Activated naive CD8-positive, alpha-beta T cell treated with anti-CD3 and anti-CD28 coated beads, Interleukin-2, amount 10 ng/mL, durations not matched to agents 7 days and 5 days (primary cell): ENCODE measurements around the gene DIPK1B. TPM values are rescaled to one million over a fixed set of nuclear protein-coding genes. Genes with fewer than 3 reads are reported as not detected.
"Not testable (repeated sequence)": the region's sequence is repeated elsewhere in the genome, so short reads cannot be mapped to it uniquely, and the experiment has no call there.

Source experiments
- ATAC-seq: fragments of 150-1000 bp; cut with Tn5 transposase; one replicate; pipeline ENCODE4 v1.10.0; 2021; ENCODE audit warnings: low read depth, moderate library complexity
- POLR2A ChIA-PET: fragments of 350-600 bp; sonication (Branson Sonifier 250); formaldehyde crosslinking; loops from one replicate; lab custom pipeline; 2021; ENCODE audit warnings: antibody characterized with exemption; lab: Charles Lee
- DNase-seq: peaks from one replicate; pipeline ENCODE4 v3.0.0; 2021
- H3K27ac Mint-ChIP-seq: one replicate; pipeline ENCODE4 v1.8.0; 2022; ENCODE audit warnings: mild to moderate bottlenecking, mixed read lengths
- H3K27me3 Mint-ChIP-seq: one replicate; pipeline ENCODE4 v1.8.0; 2022; ENCODE audit warnings: mild to moderate bottlenecking, moderate library complexity, mixed read lengths
- H3K36me3 Mint-ChIP-seq: one replicate; pipeline ENCODE4 v1.8.0; 2021; ENCODE audit warnings: mild to moderate bottlenecking, mixed read lengths
- H3K4me1 Mint-ChIP-seq: one replicate; pipeline ENCODE4 v1.8.0; 2021; ENCODE audit warnings: mixed read lengths
- H3K4me3 Mint-ChIP-seq: one replicate; pipeline ENCODE4 v1.8.0; 2022; ENCODE audit warnings: mild to moderate bottlenecking, moderate library complexity, mixed read lengths
- H3K9me3 Mint-ChIP-seq: one replicate; pipeline ENCODE4 v1.8.0; 2021; ENCODE audit warnings: mixed read lengths
- total RNA-seq, 2 experiments: library from RNA; stranded (reverse); gene quantifications; one replicate each; pipeline ENCODE4 v1.2.3, GENCODE V29; 2021

Gene DIPK1B
- total RNA-seq, 2 experiments from 2014 or later = 0.11 TPM; not detected in 1

DNA sequence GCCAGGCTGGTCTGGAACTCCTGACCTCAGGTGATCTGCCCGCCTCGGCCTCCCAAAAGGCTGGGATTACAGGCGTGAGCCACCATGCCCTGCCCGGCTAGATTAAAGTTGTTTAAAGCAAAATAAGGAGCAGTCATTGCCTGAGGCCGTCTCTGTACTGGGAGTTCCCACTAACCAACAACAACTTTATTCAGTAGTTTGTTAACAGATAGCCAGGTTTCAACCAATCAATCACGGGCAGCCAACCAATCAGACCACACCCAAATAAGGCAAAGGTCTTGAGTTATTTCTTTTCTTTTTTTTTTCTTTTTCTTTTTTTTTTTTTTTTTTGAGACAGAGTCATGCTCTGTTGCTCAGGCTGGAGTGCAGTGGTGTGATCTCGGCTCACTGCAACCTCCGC is 7.6 kb upstream of the DIPK1B start:
- not testable (repeated sequence) for ATAC-seq, H3K9me3 Mint-ChIP-seq, H3K36me3 Mint-ChIP-seq, H3K27ac Mint-ChIP-seq, H3K4me3 Mint-ChIP-seq, DNase-seq
- POLR2A ChIA-PET = interaction anchor here (0.9 to 2.4 kb wide), 2 partner anchors 23 to 177 kb away, joined by 3 to 9 read pairs; no protein-coding TSS in a partner anchor
- Mint-ChIP-seq H3K27me3 (peaks cover 13% of the 10 kb centered on the region), H3K4me1 (peaks cover 18% of the 10 kb centered on the region)

DNA sequence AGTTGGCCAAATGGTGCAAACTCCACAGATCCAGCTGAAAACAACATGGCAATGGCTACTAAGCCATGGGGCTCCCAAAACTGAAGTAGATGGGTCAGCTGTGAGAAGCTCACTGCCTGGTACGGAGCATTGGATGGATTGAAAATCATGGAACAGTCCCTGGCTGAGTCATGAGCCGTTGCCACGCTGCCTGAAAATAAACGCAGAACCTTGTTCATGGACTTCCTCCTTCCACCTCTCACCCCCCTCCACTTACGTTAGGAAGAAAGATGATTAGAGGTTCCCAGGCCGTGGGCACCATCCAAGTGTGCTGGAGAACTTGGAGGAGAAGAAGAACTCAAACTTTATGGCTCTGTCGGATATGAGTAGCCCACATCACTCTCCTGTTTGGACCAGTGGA is 6.8 kb upstream of the DIPK1B start:
- H3K9me3 Mint-ChIP-seq = no peaks in the 10 kb centered on the region
- no peak for ATAC-seq
- no peak for DNase-seq
- no peaks in the 10 kb centered on the region for H3K36me3 Mint-ChIP-seq
- H3K27me3 Mint-ChIP-seq = peaks cover 16% of the 10 kb centered on the region
- POLR2A ChIA-PET = interaction anchor here (0.9 to 2.4 kb wide), 2 partner anchors 22 to 176 kb away, joined by 3 to 9 read pairs; no protein-coding TSS in a partner anchor
- no peak overlapping the region for H3K27ac Mint-ChIP-seq
- H3K4me3 Mint-ChIP-seq = no peak overlapping the region
- peaks cover 14% of the 10 kb centered on the region for H3K4me1 Mint-ChIP-seq

DNA sequence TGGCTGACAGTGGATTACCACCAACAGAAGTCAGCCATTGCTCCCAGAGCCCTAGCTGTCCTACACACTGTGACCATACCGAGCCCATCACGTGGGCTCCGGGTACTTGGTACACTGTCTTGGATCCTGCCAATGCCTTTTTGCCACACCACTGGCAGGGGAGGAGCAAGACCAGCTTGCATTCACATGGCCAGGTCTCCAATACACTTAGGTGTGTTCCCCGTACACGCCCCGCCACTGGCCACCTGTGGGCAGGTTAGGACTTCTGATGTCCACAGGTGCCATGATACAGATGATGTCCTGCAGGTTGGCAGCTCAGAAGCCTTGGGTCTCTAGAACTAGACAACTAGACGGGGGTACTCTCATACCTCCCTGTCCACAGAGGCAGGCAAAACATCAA is 5.4 kb upstream of the DIPK1B start:
- Mint-ChIP-seq H3K9me3 (no peaks in the 10 kb centered on the region), H3K4me3 (no peak overlapping the region), H3K4me1 (peaks cover 6% of the 10 kb centered on the region), H3K27me3 (peaks cover 29% of the 10 kb centered on the region), H3K36me3 (no peaks in the 10 kb centered on the region), H3K27ac (no peak overlapping the region)
- no peak for DNase-seq
- POLR2A ChIA-PET = interaction anchor here (1.4 to 2.4 kb wide), 2 partner anchors 21 kb away, joined by 4 to 9 read pairs; no protein-coding TSS in a partner anchor
- ATAC-seq = no peak

DNA sequence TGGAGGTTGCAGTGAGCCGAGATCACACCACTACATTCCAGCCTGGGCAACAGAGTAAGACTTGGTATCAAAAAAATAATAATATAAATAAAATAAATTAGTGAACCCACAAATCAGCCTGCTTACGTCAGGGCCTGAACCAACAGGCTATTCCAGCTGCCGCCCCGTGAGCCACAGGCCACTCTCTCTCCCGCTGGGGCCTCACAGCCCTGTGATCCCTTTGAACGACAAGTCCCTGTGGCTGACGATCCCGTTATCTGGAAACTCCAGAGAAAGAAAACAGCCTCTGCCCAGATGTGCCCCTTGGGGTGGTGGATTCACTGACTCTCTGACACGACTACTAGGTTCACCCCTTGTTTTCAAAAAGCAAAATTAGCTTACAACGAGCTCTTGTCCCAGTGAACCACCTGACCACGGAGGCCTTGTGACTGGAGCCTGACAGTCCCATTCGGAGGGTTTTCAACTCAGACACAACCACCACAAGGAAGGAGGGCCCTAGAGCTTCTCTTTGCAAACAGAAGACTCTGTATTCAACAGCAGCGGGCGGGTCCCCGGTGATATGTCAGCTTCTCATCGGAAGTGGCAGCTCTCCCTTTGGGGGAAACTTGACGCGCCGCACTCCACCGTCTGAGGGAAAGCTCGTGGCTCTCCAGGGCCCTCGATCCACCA is 4.4 kb upstream of the DIPK1B start:
- Mint-ChIP-seq H3K27me3 (peaks cover 29% of the 10 kb centered on the region), H3K27ac (no peak overlapping the region), H3K36me3 (no peaks in the 10 kb centered on the region), H3K9me3 (no peaks in the 10 kb centered on the region), H3K4me1 (peaks cover 6% of the 10 kb centered on the region), H3K4me3 (no peak overlapping the region)
- ATAC-seq (no peak), DNase-seq (no peak)
- POLR2A ChIA-PET = interaction anchor here (1.4 to 1.6 kb wide), 2 partner anchors 19 to 22 kb away, joined by 4 to 8 read pairs; no protein-coding TSS in a partner anchor

DNA sequence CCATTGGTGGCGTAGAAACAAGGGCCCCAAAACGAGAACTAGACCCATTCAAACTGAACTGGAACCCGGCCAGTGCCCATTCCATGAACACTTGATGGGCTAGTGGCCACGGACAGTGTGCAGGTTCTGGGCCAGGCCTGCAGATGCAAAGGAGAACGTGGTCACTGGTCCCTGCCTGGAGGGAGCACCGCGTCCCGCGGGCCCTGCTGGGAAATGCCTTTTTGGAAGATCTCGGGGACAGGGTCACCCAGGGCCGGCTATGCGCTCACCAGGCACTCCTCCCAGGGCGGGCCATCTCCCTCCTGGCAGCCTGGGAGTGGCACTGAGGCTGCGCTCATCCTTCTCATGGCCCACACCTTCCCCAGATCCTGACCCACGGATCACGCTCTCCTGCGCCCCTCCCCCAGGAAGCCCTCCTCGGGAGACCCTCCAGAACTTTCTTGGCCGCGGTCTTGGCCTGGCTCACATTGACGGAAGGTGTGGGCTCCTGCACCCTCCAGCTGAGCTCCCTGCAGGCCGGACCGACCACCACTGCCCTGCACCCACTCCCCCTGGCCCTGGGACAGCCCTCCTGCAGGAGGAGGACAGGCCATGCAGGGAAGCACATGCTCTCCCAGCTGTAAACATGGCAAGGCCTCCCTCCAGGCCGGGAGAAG is 2.8 kb upstream of the DIPK1B start:
- no peak overlapping the region for H3K27ac Mint-ChIP-seq
- H3K4me3 Mint-ChIP-seq = no peak overlapping the region
- no peaks in the 10 kb centered on the region for H3K9me3 Mint-ChIP-seq
- peaks cover 41% of the 10 kb centered on the region for H3K27me3 Mint-ChIP-seq
- ATAC-seq (no peak), DNase-seq (no peak)
- POLR2A ChIA-PET = no interaction called here
- no peaks in the 10 kb centered on the region for H3K36me3 Mint-ChIP-seq
- H3K4me1 Mint-ChIP-seq = no peaks in the 10 kb centered on the region

DNA sequence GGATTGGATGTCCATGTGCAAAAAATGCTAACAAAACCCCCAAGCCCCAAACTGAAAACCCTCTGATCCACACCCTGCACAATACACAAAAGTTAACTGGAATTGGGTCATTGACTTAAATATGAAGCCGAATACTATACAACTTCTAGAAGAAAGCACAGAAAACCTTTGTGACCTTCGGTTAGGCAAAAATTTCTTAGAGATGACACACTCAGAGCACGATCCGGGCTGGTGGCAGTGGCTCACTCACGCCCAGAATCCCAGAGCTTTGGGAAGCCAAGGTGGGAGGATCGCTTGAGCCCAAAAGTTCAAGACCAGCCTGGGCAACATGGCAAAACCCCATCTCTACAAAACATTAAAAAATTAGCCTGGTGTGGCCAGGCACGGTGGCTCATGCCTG is 1.8 kb upstream of the DIPK1B start:
- Mint-ChIP-seq H3K9me3 (no peaks in the 10 kb centered on the region), H3K36me3 (no peaks in the 10 kb centered on the region), H3K4me1 (no peaks in the 10 kb centered on the region), H3K27ac (no peak overlapping the region), H3K4me3 (no peak overlapping the region), H3K27me3 (peaks cover 38% of the 10 kb centered on the region)
- no peak for DNase-seq
- no peak for ATAC-seq
- POLR2A ChIA-PET = interaction anchor here (0.7 kb wide), 2 partner anchors 28 to 326 kb away, joined by 4 to 5 read pairs; no protein-coding TSS in a partner anchor

DNA sequence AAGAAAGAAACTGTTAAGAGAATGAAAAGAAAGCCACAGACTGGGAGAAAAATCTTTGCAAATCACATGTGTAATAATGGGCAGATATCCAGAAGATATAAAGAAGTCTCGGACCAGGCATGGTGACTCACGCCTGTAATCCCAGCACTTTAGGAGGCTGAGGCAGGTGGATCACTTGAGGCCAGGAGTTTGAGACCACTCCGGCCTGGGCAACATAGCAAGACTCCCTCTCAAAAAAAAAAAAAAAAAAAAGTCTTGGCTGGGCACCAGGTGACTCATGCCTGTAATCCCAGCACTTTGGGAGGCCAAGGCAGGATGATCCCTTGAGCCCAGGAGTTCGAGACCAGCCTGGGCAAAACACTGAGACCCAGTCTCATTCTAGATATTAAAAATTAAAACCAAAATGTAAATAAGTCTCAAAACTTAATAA is 1.1 kb upstream of the DIPK1B start:
- POLR2A ChIA-PET = interaction anchor here (0.7 to 6.1 kb wide), 4 partner anchors 9 to 326 kb away, joined by 3 to 46 read pairs (median 4); no protein-coding TSS in a partner anchor
- H3K4me3 Mint-ChIP-seq = peak overlapping the region; percentile 11

DNA sequence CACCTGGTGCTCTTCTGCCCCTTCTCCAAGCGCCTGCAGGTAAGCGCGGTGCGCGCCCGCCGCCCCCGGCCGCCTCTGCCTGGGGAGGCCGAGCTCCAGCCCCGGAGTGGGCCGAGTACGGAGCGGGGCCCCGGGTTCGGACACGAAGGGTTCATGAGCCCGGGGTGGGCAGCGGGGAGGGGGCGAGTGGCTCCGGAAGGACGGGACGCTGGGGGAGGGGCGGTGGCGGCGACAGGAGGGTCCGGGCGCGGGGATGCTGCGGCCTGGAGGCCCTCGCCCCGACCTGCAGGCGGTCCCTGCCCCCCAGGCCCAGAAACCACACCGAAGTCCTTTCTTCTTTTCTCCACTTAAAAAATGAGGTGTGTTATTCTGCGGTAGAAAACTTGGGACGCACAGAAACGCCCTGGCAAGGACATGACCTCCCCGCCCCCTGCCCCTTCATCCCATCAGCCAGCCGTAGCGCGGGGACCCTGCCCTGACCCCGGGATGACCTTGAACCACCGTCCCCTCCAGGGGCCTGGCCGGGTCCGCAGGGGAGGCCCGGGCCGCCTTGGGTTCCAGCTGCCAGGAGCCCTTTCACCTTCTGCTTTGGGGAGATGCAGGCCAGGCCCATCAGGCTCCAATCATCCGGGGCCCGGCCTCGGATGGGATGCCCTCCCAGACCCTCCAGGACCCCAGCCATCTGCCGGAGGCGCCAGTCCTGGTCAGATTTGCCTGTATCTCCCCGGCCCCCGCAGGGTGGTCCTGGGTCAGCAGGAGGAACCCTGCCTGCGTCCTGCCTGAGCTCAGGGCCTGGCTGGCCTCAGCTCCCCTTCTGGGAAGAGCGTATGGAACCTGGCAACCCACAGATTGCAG is 545 bp downstream of the DIPK1B start:
- H3K4me3 Mint-ChIP-seq = no peak overlapping the region

More for the DNA sequence above, 1.1 kb upstream of the DIPK1B start:
- not testable (repeated sequence) for DNase-seq, H3K27ac Mint-ChIP-seq, H3K9me3 Mint-ChIP-seq, H3K36me3 Mint-ChIP-seq, ATAC-seq, H3K4me1 Mint-ChIP-seq
- H3K27me3 Mint-ChIP-seq = peaks cover 33% of the 10 kb centered on the region

DNA sequence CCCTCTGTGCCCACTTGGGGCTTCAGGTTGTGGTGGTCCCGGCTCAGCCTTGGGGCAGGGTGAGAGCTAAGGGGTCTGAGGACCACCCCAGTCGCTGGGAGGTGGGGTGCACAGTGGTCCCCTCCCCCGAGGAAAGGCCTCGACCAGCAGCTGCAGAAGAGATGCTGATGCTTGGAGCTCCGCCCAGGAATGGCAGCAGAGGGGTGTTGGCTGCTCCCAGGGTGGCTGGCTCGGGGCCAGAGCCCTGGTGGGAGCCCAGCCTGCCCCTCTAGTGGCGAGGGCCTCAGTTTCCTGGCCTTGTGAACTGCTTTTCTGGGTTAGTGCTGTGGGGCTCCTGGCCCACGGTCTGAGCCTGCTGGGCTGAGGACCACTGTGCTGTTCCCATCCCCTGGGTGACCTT is 1.2 kb downstream of the DIPK1B start:
- no peaks in the 10 kb centered on the region for H3K4me1 Mint-ChIP-seq
- H3K9me3 Mint-ChIP-seq = no peaks in the 10 kb centered on the region
- no peaks in the 10 kb centered on the region for H3K36me3 Mint-ChIP-seq
- no peak overlapping the region for H3K4me3 Mint-ChIP-seq
- ATAC-seq (no peak), DNase-seq (peak; percentile 29)
- no peak overlapping the region for H3K27ac Mint-ChIP-seq
- H3K27me3 Mint-ChIP-seq = peaks cover 28% of the 10 kb centered on the region
- POLR2A ChIA-PET = interaction anchor here (1.1 to 6.1 kb wide), 3 partner anchors 13 to 356 kb away, joined by 3 to 46 read pairs (median 4); no protein-coding TSS in a partner anchor

More for the DNA sequence above, 545 bp downstream of the DIPK1B start:
- Mint-ChIP-seq H3K27me3 (peaks cover 31% of the 10 kb centered on the region), H3K27ac (no peak overlapping the region), H3K36me3 (no peaks in the 10 kb centered on the region), H3K4me1 (no peaks in the 10 kb centered on the region), H3K9me3 (no peaks in the 10 kb centered on the region)
- ATAC-seq (no peak), DNase-seq (peak; percentile 35)
- POLR2A ChIA-PET = interaction anchor here (1.1 to 6.1 kb wide), 3 partner anchors 12 to 356 kb away, joined by 3 to 46 read pairs (median 4); no protein-coding TSS in a partner anchor

DNA sequence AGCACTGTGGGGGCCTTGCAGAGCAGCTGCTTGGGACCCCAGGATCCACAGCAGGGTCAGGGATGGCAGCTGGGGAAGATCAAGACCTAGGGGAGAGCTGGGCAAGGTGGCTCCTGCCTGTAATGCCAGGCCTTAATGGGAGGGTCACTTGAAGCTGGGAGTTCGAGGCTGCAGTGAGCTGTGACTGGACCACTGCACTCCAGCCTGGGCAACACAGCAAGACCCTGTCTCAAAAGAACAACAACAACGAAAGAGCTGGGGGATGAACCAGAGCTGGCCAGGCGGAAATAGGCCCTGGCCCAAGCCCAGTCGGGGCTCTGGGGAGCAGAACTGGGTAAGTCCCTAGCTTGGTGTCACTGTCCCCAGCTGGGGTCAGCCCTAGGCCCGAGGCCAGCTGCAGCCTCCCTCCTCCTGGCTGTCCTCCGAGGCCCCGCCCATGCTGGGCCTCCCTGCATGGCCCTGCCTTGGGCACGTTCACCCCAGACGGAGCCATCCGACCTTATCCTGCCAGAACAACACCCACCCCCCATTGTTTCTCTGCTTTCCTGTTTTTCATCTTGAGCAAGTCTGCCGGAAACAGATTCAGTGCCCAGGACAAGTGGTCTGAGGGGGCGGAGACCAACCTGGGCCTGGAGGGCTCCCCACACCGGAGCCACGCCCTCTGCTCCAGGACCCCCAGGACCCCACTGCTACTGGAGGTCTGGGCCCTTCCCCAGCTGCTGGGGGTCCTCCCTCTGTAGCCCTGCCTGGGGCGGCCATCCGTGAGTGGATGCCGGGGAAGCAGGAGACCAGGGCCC is 1.9 kb downstream of the DIPK1B start:
- ATAC-seq (no peak), DNase-seq (no peak)
- Mint-ChIP-seq H3K4me3 (no peak overlapping the region), H3K4me1 (no peaks in the 10 kb centered on the region), H3K36me3 (no peaks in the 10 kb centered on the region), H3K27ac (no peak overlapping the region), H3K9me3 (no peaks in the 10 kb centered on the region), H3K27me3 (peaks cover 28% of the 10 kb centered on the region)
- POLR2A ChIA-PET = interaction anchor here (1.6 to 6.1 kb wide), 2 partner anchors 12 to 14 kb away, joined by 4 to 46 read pairs; no protein-coding TSS in a partner anchor

DNA sequence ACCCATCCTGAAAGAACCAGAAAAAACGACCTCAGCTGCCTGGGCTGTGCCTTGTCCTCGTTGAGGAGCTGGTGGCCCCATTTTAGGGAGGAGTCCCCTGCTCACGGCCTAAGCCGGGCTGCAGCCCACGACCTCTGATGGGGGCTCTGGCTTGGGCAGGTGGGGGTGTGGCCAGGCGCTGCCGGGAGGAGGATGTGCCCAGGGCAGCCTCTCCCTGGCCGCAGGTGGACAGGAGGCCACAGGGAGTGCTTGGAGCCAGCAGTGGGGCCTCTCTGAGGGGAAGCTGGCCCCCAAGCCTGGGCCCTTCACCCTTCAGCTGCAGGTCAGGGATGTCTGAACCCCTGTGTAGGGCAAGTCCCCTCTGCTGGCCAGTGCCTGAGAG is 2.5 kb downstream of the DIPK1B start:
- H3K9me3 Mint-ChIP-seq = no peaks in the 10 kb centered on the region
- peaks cover 28% of the 10 kb centered on the region for H3K27me3 Mint-ChIP-seq
- POLR2A ChIA-PET = interaction anchor here (6.1 kb wide), 1 partner anchor 12 kb away, joined by 46 read pairs; no protein-coding TSS in a partner anchor
- ATAC-seq (no peak), DNase-seq (no peak)
- H3K36me3 Mint-ChIP-seq = no peaks in the 10 kb centered on the region
- no peak overlapping the region for H3K27ac Mint-ChIP-seq
- H3K4me1 Mint-ChIP-seq = no peaks in the 10 kb centered on the region
- H3K4me3 Mint-ChIP-seq = no peak overlapping the region

DNA sequence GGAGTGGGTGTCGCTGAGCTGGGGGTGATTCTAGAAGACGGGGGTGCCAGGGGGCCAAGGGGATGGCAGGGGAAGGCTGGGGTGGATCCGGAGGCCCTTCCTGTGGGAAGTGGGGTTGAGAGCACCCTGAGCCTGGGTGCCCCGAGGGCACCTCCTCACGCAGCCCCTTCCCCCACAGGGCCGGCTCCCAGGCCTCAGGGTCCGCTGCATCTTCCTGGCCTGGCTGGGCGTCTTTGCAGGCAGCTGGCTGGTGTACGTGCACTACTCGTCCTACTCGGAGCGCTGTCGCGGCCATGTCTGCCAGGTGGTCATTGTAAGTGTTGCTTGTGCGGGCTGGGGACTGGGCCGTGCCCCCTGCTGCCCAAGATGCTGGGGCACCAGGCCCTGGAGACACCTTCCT is 5.0 kb downstream of the DIPK1B start:
- peak; percentile 35 for DNase-seq
- Mint-ChIP-seq H3K36me3 (no peaks in the 10 kb centered on the region), H3K4me1 (no peaks in the 10 kb centered on the region), H3K9me3 (no peaks in the 10 kb centered on the region), H3K4me3 (no peak overlapping the region), H3K27ac (no peak overlapping the region), H3K27me3 (peaks cover 12% of the 10 kb centered on the region)
- ATAC-seq = no peak
- POLR2A ChIA-PET = interaction anchor here (6.1 kb wide), 1 partner anchor 9 kb away, joined by 46 read pairs; no protein-coding TSS in a partner anchor
